22Rv1 (cell line): ENCODE results near the gene LIMS1.
"Not testable (repeated sequence)": the region's sequence is repeated elsewhere in the genome, so short reads cannot be mapped to it uniquely, and the experiment has no call there.

Source experiments
- ZFX ChIP-seq: fragments of 450-650 bp; IDR thresholded peaks from 2 replicates; pipeline ENCODE4 v1.6.1; 2017; ENCODE audit warnings: antibody characterized with exemption, borderline replicate concordance
- TF ChIP-seq, protein P1 (sequence below): fragments of 450-650 bp; IDR thresholded peaks from 2 replicates; pipeline ENCODE4 v1.5.1; 2017; ENCODE audit warnings: mild to moderate bottlenecking

DNA sequence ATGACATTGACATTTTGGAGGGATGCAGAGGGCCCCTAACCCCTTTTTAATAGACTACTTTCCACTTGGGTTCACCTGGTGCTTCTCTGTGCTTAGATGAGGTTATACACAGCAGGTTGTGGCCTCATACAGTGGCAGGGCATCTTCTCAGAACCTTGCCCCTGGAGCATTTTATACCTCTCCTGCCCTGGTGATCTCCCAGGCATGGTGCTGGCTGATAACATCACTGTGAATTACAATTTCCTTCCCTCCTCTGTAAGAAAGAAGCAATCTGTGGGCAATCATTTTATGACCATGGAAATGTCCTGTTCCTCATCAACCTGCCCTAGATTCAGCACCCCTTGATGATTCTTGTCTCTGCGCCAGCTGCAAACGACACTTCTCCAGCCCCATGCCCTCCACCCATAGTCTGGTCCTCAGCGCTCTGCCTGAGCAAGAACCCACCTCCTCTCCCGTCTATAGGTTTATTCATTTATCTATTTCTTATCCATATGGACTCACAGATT is 143.0 kb downstream of the LIMS1 start:
- TF ChIP-seq, protein P1, sequence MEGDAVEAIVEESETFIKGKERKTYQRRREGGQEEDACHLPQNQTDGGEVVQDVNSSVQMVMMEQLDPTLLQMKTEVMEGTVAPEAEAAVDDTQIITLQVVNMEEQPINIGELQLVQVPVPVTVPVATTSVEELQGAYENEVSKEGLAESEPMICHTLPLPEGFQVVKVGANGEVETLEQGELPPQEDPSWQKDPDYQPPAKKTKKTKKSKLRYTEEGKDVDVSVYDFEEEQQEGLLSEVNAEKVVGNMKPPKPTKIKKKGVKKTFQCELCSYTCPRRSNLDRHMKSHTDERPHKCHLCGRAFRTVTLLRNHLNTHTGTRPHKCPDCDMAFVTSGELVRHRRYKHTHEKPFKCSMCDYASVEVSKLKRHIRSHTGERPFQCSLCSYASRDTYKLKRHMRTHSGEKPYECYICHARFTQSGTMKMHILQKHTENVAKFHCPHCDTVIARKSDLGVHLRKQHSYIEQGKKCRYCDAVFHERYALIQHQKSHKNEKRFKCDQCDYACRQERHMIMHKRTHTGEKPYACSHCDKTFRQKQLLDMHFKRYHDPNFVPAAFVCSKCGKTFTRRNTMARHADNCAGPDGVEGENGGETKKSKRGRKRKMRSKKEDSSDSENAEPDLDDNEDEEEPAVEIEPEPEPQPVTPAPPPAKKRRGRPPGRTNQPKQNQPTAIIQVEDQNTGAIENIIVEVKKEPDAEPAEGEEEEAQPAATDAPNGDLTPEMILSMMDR: not testable (repeated sequence)
- TF ChIP-seq ZFX: not testable (repeated sequence)
